ENCODE measurements around the gene KRT15.

KRT15 gene

DNA sequence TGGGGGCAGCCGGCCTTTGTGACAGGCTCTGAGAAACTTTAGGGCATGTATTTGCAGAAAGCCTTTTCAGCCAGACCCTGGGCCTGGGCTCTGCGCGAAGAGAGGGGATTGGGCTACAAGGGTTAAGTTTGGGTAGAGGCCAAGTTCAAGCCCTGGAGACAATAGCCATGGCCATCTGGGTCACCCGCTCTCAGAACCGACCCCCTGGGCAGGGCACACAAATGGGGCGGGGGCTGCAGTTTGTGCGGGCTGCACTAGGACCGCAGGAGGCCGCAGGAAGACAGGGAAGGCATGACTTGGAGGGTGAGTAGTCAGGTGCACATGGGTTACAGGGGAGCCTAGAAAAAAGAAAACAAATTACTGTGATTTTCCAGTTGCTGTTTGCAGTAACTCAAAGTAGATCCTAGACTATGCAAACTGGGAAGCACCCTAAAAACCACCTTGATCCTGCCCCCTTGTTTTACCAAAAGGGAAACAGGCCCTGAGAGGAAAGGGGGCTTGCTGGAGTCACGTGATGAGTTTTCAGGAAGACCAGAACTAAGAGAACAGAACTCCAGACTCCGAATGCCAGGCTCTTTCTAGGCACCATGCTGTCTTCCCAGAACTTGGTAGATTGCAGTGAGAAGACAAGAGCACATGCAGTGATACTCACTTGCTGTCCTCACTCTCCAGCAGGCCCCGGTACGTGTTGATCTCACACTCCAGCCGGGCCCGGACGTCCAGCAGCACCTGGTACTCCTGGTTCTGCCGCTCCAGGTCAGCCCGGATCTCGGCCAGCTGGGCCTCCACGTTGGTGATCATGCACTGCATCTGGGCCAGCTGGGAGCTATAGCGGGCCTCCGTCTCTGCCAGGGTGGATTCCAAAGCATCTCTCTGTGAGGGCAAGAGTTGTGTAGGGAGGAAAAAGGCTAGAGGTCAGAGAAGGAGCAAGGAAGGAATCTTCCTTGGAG is 41.5 kb downstream of the KRT15 start:
- DNase-seq = no peak

- no peak for DNase-seq
Observed at GRCh38 chr17:41475421-41475820, 43.3 kb downstream of the KRT15 start.

DNA sequence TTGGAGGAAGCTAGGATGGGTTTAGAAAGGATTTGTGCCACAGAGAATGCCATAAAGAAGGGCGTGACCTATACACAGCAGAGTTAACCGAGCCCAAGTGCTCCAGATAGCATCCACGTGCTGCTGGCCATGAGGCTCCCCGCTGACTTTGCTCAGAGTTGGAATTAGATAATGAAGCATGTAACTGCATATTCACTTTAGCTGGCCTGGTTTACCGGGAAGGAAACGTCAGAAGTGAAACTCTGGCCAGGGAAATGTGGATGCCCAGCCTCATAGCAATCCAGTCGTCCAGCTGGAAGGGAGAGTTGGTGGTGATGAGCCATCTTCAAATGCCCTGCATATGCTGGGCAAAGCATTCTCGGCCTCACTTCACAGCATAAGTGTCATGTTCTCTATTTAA is 43.8 kb downstream of the KRT15 start:
- DNase-seq = no peak

GRCh38 chr17:41468346-41468745 is 50.3 kb downstream of the KRT15 start:
- DNase-seq = no peak

- no peak for DNase-seq
Observed at GRCh38 chr17:41467561-41467960, 51.1 kb downstream of the KRT15 start.

- no peak for DNase-seq
Observed at GRCh38 chr17:41466988-41467387, 51.7 kb downstream of the KRT15 start, which contains the start of gene KRT32. Gene KRT32 (minus strand): TSS chr17:41467386. CDS start chr17:41467325, 61 bp downstream.

DNA sequence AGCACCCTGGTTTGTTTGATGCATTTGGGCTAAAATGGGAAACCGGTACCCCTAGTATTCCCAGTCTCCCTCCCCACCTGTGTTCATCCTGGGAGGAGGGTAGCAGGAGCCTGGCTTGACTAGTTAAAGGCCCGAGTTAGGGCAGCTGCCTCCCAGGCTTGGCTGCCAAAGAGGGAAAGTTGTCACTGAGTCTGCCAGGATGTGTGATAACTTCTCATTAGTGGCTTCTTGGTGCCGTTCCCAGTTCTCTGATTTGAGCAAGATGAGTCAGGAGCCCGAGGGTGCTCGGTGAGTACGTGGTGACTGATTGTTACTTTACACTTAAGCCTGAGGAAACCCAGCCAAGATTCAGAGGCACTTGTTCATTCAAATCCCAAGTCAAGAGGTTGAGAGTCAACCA is 54.0 kb downstream of the KRT15 start:
- no peak for DNase-seq

DNA sequence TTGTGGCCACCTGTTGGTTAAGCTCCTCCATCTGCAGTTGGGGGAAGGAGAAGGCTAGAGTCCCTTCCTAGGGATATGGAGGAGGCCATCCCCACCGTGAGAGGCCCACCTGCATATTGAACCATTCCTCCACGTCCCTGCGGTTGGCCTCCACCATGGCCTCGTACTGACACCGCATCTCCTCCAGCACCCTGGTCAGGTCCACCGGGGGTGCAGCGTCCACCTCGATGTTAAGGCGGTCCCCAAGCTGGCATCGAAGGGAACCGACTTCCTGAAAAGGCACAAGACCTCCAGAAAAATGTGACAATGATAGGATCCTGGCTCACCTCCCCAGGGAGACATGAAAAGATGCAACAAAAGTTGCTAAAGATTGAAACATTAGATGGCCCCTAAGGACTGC is 54.5 kb downstream of the KRT15 start:
- no peak for DNase-seq

DNA sequence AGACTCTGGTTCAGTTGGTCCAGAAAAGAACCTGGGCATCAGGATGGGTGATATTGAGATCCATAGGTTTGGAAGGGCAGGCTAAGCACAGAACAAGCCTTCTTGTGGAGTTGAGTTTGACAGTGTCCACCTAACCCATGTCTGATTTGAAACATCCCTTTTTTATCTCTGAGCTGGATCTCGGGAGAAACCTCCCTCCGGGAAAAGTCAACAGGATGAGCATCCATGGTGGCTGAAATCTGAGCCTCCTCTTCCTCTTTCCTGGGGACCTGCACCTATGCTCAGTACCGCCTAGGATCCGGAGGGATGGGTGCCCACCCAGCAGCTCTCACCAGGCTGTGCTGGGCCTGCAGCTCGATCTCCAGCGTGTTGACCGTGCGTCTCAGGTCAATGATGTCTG is 54.9 kb downstream of the KRT15 start:
- DNase-seq = no peak

Data from NCI-H187 (cell line).